ENCODE data around the gene RTTN. TPM values are rescaled to one million over a fixed set of nuclear protein-coding genes. Genes with fewer than 3 reads are reported as not detected.

Gene RTTN
- total and polyA plus RNA-seq, 10 of the 15 experiments (the other 5 are each of a cell fraction or from before 2014, with no cell fraction given) = 9.4 to 36.6 (median 15.7) TPM

DNA sequence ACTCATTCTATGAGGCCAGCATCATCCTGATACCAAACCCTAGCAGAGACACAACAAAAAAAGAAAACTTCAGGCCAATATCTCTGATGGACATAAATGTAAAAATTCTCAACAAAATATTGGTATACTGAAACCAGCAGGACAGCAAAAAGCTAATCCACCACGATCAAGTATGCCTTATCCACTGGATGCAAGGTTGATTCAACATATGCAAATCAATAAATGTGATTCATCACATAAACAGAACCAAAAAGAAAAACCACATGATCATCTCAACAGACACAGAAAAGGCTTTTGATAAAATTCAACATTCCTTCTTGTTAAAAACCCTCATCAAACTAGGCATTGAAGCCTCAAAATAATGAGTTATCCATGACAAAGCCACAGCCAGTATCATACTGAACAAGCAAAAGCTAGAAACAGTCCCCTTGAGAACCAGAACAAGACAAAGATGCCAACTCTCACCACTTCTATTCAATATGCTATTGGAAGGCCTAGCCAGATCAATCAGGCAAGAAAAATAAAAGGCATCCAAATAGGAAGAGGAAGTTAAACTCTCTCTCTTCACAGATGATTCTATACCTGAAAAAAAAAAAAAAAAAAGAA, 45.3 kb downstream of the RTTN start:
- Histone ChIP-seq H3K4me3 (0 out of 2 replicates have a peak overlapping the region, but pooled peaks have one; percentile 4), H3K4me2 (ENCODE audit: control insufficient read depth, insufficient read depth) (peak overlapping the region; percentile 77), H3K4me1 (ENCODE audit: control insufficient read depth, insufficient read depth, low read length) (peaks cover 9% of the 10 kb centered on the region), H3K27ac (ENCODE audit: control insufficient read depth, insufficient read depth) (peak overlapping the region; percentile 47), H3K9me3 (replicated peaks; ENCODE audit: control insufficient read depth, insufficient read depth, low read length) (peaks cover 7% of the 10 kb centered on the region; the same call in 2 of the 3 replicates), H3K36me3 (ENCODE audit: control insufficient read depth in 2 of 2, insufficient read depth in 2 of 2, low read length in 1 of 2) (peaks cover 7 to 13% of the 10 kb centered on the region in 2 experiments), H3K79me2 (ENCODE audit: control insufficient read depth, insufficient read depth, low read length) (peaks cover 3% of the 10 kb centered on the region), H2AFZ (ENCODE audit: control insufficient read depth, low read depth, low read length) (no peak overlapping the region), H4K20me1 (ENCODE audit: control insufficient read depth, insufficient read depth) (no peaks in the 10 kb centered on the region), H3K27me3 (replicated peaks in 1 of 2; ENCODE audit: control insufficient read depth in 2 of 2, insufficient read depth in 2 of 2, low read length in 1 of 2) (no peaks in the 10 kb centered on the region), H3K9ac (ENCODE audit: control insufficient read depth, insufficient read depth, low read length) (no peak overlapping the region)
- ChIA-PET CTCF (interaction anchor here (0.9 to 1.5 kb wide), 3 partner anchors 11 to 34 kb away, joined by 3 to 4 read pairs (median 3); no protein-coding TSS in a partner anchor), POLR2A (interaction anchor here (0.7 kb wide), 2 partner anchors 11 to 63 kb away, joined by 3 read pairs; no protein-coding TSS in a partner anchor), RAD21 (ENCODE audit: unreplicated experiment) (interaction anchor here (0.7 to 1.9 kb wide), 4 partner anchors 9 to 36 kb away, joined by 3 to 4 read pairs (median 4); no protein-coding TSS in a partner anchor), SMC1A (ENCODE audit: uncharacterized antibody, unreplicated experiment) (interaction anchor here (0.7 to 4.1 kb wide), 6 partner anchors 10 to 35 kb away, joined by 3 to 24 read pairs (median 4); no protein-coding TSS in a partner anchor)
- in situ Hi-C loops (cut with MboI) (no loop called here), intact Hi-C loops (cut with micrococcal nuclease; ENCODE audit: unreplicated experiment) (no loop called here)
- FAIRE-seq (no peak), ATAC-seq (peak; percentile 59), DNase-seq (ENCODE audit: low read depth, low spot score) (no peak)
- TF ChIP-seq IKZF2 (IDR thresholded peaks at IDR 0.05) (peak in 1 of 2 experiments; percentile 19; a peak in 1 of 4 replicates), ZNF274 (IDR thresholded peaks at IDR 0.05; ENCODE audit: insufficient read depth, insufficient read length) (no peak)
- no TSS peak for BruUV-seq (replicated peaks)
- WGBS (ENCODE audit: insufficient coverage, insufficient replicate concordance, low lambda C conversion rate, missing lambda C conversion rate) = 0% methylated on average over 1 of the region's 1 CpG

DNA sequence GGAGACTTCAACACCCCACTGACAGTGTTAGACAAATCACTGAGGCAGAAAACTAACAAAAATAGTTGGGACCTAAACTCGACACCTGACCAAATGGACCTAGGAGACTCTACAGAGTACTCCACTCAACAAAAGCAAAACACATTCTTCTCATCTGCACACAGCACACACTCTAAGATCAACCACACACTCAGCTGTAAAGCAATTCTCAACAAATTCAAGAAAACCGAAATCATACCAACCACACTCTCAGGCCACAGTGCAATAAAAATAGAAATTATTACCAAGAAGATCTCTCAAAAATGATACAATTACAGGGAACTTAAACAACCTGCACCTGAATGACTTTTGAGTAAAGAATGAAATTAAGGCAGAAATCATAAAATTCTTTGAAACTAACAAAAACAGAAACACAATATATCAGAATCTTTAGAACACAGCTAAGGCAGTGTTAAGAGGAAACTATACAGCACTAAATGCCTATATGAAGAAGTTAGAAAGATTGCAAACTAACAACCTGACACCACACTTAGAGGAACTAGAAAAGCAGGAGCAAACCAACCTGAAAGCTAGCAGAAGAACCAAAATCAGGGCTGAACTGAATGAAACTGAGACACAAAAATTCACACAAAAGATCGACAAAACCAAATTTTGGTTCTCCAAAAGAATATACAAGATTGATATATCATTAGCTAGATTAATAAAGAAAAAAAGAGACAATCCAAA, 46.3 kb downstream of the RTTN start:
- SMC1A ChIA-PET (ENCODE audit: uncharacterized antibody, unreplicated experiment) = interaction anchor here (0.7 to 4.1 kb wide), 5 partner anchors 11 to 36 kb away, joined by 3 to 24 read pairs (median 4); no protein-coding TSS in a partner anchor
- H3K4me3 ChIP-seq = no peak overlapping the region
- RAD21 ChIA-PET (ENCODE audit: unreplicated experiment) = interaction anchor here (0.9 to 1.9 kb wide), 7 partner anchors 8 to 39 kb away, joined by 3 to 6 read pairs (median 3); no protein-coding TSS in a partner anchor
- H3K79me2 ChIP-seq (ENCODE audit: control insufficient read depth, insufficient read depth, low read length) = peaks cover 3% of the 10 kb centered on the region
- no peaks in the 10 kb centered on the region for H3K27me3 ChIP-seq (replicated peaks in 1 of 2; ENCODE audit: control insufficient read depth in 2 of 2, insufficient read depth in 2 of 2, low read length in 1 of 2)
- 0% methylated on average over 3 of the region's 3 CpGs for WGBS (ENCODE audit: insufficient coverage, insufficient replicate concordance, low lambda C conversion rate, missing lambda C conversion rate)
- in situ Hi-C loops (cut with MboI) = no loop called here
- CTCF ChIA-PET = interaction anchor here (0.6 to 1.5 kb wide), 5 partner anchors 13 to 1234 kb away, joined by 3 to 4 read pairs (median 3); no protein-coding TSS in a partner anchor
- H4K20me1 ChIP-seq (ENCODE audit: control insufficient read depth, insufficient read depth) = no peaks in the 10 kb centered on the region
- H3K9ac ChIP-seq (ENCODE audit: control insufficient read depth, insufficient read depth, low read length) = no peak overlapping the region
- H3K27ac ChIP-seq (ENCODE audit: control insufficient read depth, insufficient read depth) = peak overlapping the region; percentile 47
- peaks cover 9% of the 10 kb centered on the region for H3K4me1 ChIP-seq (ENCODE audit: control insufficient read depth, insufficient read depth, low read length)
- no TSS peak for BruUV-seq (replicated peaks)
- peaks cover 7% of the 10 kb centered on the region; the same call in 2 of the 3 replicates for H3K9me3 ChIP-seq (replicated peaks; ENCODE audit: control insufficient read depth, insufficient read depth, low read length)
- DNase-seq (ENCODE audit: low read depth, low spot score) = peak; percentile 68
- H2AFZ ChIP-seq (ENCODE audit: control insufficient read depth, low read depth, low read length) = no peak overlapping the region
- peak overlapping the region; percentile 77 for H3K4me2 ChIP-seq (ENCODE audit: control insufficient read depth, insufficient read depth)
- peak; percentile 54 for FAIRE-seq
- POLR2A ChIA-PET = interaction anchor here (0.7 kb wide), 1 partner anchor 12 kb away, joined by 3 read pairs; no protein-coding TSS in a partner anchor
- H3K36me3 ChIP-seq (ENCODE audit: control insufficient read depth in 2 of 2, insufficient read depth in 2 of 2, low read length in 1 of 2) = peaks cover 7 to 13% of the 10 kb centered on the region in 2 experiments
- ATAC-seq = peak; percentile 88
- intact Hi-C loops (cut with micrococcal nuclease; ENCODE audit: unreplicated experiment) = no loop called here
- TF ChIP-seq CBX5 (IDR thresholded peaks at IDR 0.05; ENCODE audit: low read depth) (peak; percentile 82; the same call in 1 of the 2 replicates), CBFB (IDR thresholded peaks at IDR 0.05; ENCODE audit: low read depth) (0 out of 2 replicates have a peak, but pooled peaks have one; percentile 44), FOXM1 (IDR thresholded peaks at IDR 0.05; ENCODE audit: low read depth, low read length) (peak; percentile 60), TBL1XR1 (IDR thresholded peaks at IDR 0.05; ENCODE audit: low read depth, low read length) (no peak), MEF2A (IDR thresholded peaks at IDR 0.05; ENCODE audit: insufficient read depth, low read depth, low read length) (peak; percentile 72), ZZZ3 (IDR thresholded peaks at IDR 0.05; ENCODE audit: control insufficient read depth, insufficient read length, low read depth) (no peak), SPI1 (IDR thresholded peaks at IDR 0.05; ENCODE audit: borderline replicate concordance, insufficient read depth, low read depth, low read length) (peak; percentile 32; the same call in 1 of the 2 replicates), GATAD2B (conservative IDR thresholded peaks at IDR 0.05; ENCODE audit: low read depth) (no peak), MTA2 (IDR thresholded peaks at IDR 0.05; ENCODE audit: low read depth) (peak; percentile 17; the same call in 1 of the 2 replicates), CREB1 (IDR thresholded peaks at IDR 0.05; ENCODE audit: low read depth) (0 out of 2 replicates have a peak, but pooled peaks have one; percentile 22)
- TF ChIP-seq, protein P1, sequence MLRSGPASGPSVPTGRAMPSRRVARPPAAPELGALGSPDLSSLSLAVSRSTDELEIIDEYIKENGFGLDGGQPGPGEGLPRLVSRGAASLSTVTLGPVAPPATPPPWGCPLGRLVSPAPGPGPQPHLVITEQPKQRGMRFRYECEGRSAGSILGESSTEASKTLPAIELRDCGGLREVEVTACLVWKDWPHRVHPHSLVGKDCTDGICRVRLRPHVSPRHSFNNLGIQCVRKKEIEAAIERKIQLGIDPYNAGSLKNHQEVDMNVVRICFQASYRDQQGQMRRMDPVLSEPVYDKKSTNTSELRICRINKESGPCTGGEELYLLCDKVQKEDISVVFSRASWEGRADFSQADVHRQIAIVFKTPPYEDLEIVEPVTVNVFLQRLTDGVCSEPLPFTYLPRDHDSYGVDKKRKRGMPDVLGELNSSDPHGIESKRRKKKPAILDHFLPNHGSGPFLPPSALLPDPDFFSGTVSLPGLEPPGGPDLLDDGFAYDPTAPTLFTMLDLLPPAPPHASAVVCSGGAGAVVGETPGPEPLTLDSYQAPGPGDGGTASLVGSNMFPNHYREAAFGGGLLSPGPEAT (IDR thresholded peaks at IDR 0.05; ENCODE audit: low read depth) = peak; percentile 33; the same call in 1 of the 2 replicates
